Transverse colon (tissue), 4 donors: ENCODE data around the gene NUDCD3.

ENCODE experiments used
- EP300 ChIP-seq: sonication (generic); formaldehyde crosslinking; IDR thresholded peaks from one replicate; pipeline ENCODE4 v1.6.1; 2017; ENCODE audit warnings: antibody characterized with exemption, low read depth
- POLR2A ChIP-seq: fragments of 450-650 bp; IDR thresholded peaks from one replicate; pipeline ENCODE4 v1.6.1; 2016; ENCODE audit warnings: antibody characterized with exemption, mild to moderate bottlenecking, moderate library complexity
- POLR2AphosphoS5 ChIP-seq, 3 donors: sonication (generic); formaldehyde crosslinking; IDR thresholded peaks; one replicate each; pipeline ENCODE4 v1.6.1; 2016; ENCODE audit warnings: antibody characterized with exemption in 3 of 3
- TF ChIP-seq, protein P1 (sequence below), 5 experiments: fragments of 200-600 bp in 3 of 5; fragments of 450-650 bp in 2 of 5; sonication (generic) in 3 of 5; IDR thresholded peaks; 1 replicate in 2 of 5; 2 replicates in 3 of 5; pipeline ENCODE4 v1.5.1; 2016 to 2017; ENCODE audit warnings: antibody characterized with exemption in 5 of 5, inconsistent platforms in 3 of 5, mild to moderate bottlenecking in 2 of 5, moderate library complexity in 1 of 5

DNA sequence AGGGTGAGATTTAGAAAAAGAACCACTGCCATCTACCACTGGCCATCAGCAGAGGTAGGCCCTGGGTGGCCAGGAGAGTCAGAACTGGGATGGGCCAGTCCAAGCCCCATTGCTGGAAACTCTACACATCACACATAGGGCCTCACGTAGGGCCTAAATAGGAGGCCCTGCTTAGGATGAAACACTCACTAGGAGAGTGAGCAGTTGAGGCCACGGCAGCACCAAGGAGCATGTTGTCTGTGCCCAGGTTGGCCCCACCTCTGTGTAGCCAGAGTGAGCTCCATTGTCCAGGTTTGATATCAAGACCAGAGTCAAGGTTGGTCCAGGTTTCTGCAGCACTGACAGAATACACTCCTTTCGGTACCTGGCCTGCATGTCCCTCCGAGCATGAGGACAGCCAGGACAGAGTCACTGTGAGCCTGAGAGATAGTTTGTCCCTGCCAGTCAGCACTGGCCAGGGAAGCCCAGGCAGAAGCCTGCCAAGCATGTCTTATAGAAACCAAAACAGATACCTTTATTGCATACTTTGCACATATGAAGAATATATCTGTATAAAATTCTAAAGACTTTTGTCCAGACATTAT is 87.2 kb downstream of the NUDCD3 start:
- TF ChIP-seq, protein P1, sequence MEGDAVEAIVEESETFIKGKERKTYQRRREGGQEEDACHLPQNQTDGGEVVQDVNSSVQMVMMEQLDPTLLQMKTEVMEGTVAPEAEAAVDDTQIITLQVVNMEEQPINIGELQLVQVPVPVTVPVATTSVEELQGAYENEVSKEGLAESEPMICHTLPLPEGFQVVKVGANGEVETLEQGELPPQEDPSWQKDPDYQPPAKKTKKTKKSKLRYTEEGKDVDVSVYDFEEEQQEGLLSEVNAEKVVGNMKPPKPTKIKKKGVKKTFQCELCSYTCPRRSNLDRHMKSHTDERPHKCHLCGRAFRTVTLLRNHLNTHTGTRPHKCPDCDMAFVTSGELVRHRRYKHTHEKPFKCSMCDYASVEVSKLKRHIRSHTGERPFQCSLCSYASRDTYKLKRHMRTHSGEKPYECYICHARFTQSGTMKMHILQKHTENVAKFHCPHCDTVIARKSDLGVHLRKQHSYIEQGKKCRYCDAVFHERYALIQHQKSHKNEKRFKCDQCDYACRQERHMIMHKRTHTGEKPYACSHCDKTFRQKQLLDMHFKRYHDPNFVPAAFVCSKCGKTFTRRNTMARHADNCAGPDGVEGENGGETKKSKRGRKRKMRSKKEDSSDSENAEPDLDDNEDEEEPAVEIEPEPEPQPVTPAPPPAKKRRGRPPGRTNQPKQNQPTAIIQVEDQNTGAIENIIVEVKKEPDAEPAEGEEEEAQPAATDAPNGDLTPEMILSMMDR (IDR thresholded peaks at IDR 0.05) = no peak
- TF ChIP-seq EP300 = no peak
- TF ChIP-seq POLR2AphosphoS5 (IDR thresholded peaks at IDR 0.05) = no peak
- no peak for TF ChIP-seq POLR2A
